EL (cell line): ENCODE measurements around the gene CCDC88B.
"Not testable (repeated sequence)": the region's sequence is repeated elsewhere in the genome, so short reads cannot be mapped to it uniquely, and the experiment has no call there.

Experiments
- DNase-seq: peaks from one replicate; pipeline ENCODE4 v3.0.0-alpha.2; 2016

The CCDC88B gene

DNA sequence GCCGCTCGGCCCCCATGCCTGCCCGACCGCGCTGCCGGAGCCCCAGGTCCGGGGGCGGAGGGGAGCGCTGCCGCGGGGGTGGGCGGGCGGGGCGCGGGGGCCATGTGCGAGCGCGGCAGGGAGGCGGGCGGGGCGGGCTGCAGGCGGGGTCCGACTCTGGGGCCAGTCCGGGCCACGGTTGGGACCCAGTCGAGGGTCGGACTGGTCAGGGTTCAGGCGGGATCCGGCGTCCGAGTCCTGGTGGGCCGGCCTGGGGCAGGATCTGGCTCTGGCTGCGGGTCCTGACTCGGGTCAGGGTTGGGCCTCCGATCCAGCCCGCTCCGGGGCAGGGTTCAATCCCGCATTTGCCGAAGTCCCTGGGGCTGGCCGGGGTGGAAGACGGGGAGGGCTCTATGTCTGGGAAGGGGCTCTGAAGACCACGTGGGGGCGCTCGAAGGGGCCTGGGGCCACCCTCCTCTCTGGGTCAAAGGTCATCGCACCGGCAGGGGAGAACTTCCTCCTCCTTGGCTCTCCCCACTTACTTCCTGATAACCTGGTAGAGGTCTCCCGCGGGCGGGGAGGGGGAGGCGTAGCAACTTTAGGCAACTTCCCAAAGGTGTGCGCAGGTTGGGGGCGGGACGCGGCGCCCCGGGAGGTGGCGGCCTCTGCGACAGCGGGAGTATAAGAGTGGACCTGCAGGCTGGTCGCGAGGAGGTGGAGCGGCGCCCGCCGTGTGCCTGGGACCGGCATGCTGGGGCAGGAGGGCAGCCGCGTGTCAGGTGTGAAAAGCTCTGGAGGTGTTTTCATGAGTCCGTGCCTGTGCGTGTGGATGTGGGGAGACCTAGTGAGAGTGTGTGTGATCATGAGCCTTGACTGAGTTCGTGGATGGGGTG, 34.1 kb upstream of the CCDC88B start:
- DNase-seq = peak; percentile 59

DNA sequence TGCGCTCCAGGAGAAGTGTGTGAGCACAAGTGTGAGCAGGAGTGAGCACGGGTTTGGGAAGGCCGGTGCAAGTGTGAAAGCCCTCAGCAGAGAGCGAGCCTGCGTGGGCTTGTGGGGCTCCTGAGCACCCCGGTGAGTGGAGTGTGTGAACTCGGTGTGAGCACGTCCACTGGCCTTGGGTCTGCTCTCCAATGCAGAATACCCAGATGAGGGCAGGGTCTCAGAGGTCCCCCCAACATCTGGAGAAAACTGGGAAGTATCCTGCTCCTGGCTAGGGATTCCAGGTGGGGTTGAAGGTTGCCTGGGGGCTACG, 33.5 kb upstream of the CCDC88B start:
- no peak for DNase-seq

DNA sequence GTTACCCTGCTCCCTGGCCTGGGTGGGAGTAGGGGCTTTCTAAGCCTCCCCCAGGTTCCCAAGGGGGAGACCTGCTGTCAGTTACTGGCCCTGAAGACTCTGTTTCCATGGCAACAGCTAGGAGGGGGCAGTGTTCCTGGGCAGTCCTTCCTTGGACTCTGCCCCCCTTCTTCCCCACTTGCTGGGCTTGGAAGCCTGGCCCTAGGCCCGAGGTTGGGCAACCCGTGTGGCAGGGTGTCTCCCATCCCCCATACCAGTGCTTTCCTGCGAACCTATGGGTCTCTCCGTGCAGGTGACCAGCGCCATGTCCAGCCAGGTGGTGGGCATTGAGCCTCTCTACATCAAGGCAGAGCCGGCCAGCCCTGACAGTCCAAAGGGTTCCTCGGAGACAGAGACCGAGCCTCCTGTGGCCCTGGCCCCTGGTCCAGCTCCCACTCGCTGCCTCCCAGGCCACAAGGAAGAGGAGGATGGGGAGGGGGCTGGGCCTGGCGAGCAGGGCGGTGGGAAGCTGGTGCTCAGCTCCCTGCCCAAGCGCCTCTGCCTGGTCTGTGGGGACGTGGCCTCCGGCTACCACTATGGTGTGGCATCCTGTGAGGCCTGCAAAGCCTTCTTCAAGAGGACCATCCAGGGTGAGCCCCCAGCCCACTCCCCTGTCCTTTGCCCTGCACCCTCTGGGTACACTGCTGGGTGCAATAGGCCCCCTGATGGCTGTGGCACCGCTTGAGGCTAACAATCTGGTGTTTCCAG, 33.0 kb upstream of the CCDC88B start:
- no peak for DNase-seq

DNA sequence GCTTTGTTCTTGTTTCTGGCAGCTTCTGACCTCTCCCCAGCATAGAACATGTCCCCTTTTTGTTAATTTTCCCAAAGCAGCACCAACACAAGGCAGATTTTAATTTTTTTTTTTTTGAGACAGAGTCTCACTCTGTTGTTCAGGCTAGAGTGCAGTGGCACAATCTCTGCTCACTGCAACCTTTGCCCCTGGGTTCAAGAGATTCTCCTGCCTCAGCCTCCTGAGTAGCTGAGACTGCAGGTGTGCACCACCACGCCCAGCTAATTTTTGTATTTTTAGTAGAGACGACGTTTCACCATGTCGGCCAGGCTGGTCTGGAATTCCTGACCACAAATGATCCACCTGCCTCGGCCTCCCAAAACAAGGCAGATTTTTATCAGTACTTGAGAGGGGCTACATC, 32.2 kb upstream of the CCDC88B start:
- DNase-seq = not testable (repeated sequence)

DNA sequence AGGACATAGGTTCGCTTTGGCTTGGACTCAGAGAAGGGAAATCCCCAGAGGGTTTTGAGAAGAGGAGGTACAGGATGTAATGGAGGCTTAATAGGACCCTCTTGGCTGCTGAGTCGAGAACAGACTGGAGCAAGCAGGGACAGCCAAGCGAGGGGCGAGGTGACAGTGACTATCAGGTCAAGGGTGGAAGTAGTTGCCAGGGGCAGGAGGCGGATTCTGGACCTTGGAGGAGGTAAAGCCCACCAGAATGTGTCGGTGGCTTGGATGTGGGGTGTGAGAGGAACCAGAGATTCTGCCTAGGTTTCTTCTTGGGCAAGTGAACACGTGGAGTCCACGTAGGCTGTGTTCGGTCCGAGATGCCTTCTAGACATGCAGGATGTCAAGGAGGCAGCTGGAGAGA, 27.1 kb upstream of the CCDC88B start:
- DNase-seq = no peak

DNA sequence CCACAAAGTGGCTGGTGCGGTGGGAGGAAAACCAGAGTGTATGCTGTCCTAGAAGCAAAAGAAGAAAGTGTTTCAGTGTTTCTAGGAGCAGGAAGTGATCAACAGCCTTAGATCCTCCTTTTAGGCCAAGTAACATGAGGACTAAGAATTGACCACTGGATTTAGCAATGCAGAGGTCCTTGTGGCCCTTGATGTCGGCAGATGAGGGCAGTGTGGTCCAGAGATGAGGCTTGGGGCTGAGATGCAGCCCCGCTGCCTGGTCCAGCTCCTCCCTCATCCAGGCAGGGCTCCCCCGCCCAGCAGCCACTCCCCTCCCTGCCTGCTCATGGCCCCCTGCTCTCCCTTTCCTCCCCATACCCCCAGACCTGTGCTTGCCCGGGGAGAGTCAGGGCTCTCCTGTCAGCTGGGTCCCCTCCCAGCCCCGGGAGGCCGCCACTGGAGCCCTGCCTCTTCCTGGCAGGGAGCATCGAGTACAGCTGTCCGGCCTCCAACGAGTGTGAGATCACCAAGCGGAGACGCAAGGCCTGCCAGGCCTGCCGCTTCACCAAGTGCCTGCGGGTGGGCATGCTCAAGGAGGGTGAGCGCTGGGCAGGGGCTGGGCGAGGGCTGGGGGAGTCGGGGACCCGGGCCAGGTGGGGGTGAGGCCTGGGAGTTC, 26.4 kb upstream of the CCDC88B start:
- no peak for DNase-seq

DNA sequence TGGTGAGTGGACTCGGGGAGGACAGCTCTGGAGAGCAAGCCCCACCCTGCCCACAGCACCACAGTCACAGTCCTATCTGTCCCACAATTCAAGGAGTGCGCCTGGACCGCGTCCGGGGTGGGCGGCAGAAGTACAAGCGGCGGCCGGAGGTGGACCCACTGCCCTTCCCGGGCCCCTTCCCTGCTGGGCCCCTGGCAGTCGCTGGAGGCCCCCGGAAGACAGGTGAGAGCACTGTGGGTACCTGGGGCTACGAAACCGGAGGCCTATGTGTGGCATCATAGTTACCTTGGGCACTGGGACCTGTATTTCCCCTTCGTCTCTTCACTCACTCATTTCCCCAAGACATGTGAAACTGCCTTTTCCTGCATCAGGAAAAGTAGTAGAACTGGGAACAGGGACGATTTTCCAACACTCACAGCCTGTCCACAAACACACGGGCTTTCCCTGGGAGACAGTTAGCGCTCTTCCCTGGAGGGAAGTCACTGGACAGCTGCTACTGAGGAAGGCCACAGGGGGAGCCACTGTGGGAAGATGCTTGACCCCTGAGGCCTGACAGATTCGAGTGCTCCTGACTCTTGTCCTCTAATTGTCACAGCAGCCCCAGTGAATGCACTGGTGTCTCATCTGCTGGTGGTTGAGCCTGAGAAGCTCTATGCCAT, 25.7 kb upstream of the CCDC88B start:
- DNase-seq = no peak

DNA sequence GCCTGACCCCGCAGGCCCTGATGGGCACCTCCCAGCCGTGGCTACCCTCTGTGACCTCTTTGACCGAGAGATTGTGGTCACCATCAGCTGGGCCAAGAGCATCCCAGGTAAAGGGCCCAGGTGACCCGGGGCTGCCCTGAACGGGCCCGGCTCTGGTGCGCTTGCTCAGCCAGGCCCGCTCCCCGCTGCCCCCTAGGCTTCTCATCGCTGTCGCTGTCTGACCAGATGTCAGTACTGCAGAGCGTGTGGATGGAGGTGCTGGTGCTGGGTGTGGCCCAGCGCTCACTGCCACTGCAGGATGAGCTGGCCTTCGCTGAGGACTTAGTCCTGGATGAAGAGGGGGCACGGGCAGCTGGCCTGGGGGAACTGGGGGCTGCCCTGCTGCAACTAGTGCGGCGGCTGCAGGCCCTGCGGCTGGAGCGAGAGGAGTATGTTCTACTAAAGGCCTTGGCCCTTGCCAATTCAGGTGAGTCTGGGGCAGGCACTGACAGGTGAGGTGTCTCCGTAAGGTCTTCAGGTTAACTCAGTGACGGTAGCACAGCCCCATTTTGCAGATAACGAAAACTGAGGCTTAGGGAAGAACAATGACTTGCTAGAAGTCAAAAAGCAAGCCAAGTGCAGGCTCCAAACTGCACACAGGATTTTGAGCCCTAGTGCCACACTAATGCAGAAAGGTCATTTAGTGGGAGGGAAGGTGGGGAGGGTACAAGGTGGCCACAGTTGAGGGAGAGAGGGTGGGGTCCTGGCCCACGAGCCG, 25.0 kb upstream of the CCDC88B start:
- no peak for DNase-seq

DNA sequence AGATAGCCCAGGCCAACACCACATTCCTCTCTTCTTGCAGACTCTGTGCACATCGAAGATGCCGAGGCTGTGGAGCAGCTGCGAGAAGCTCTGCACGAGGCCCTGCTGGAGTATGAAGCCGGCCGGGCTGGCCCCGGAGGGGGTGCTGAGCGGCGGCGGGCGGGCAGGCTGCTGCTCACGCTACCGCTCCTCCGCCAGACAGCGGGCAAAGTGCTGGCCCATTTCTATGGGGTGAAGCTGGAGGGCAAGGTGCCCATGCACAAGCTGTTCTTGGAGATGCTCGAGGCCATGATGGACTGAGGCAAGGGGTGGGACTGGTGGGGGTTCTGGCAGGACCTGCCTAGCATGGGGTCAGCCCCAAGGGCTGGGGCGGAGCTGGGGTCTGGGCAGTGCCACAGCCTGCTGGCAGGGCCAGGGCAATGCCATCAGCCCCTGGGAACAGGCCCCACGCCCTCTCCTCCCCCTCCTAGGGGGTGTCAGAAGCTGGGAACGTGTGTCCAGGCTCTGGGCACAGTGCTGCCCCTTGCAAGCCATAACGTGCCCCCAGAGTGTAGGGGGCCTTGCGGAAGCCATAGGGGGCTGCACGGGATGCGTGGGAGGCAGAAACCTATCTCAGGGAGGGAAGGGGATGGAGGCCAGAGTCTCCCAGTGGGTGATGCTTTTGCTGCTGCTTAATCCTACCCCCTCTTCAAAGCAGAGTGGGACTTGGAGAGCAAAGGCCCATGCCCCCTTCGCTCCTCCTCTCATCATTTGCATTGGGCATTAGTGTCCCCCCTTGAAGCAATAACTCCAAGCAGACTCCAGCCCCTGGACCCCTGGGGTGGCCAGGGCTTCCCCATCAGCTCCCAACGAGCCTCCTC, 24.1 kb upstream of the CCDC88B start:
- DNase-seq = not testable (repeated sequence)

DNA sequence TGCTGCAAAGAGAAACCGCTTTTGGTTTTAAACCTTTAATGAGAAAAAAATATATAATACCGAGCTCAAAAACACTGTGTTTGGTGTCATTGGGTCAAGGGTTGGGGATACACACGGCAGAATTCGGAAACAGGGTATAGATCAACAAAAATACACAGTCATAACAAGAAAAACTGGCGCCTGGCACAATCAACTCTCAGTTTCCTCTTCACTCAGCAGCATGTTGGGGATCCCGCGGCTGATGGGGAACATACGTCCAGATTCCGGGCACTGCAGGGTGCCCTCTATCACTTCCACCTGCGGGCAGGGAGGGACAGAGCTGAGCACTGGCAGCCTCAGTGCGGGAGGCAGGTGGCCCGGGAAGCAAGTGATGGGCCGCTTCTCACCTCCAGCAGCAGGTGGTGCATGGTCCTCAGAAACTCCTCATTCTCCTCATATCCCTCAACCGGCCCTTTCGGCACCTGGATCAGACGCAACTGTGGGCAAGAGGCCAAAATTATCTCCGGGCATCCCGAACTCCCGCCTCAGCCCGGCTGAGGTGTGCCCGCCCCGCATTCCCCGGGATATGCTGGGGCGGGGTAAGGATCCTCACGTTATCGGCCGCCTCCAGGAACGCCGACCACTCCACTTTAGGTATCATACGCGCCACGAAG, 23.2 kb upstream of the CCDC88B start:
- DNase-seq = no peak

DNA sequence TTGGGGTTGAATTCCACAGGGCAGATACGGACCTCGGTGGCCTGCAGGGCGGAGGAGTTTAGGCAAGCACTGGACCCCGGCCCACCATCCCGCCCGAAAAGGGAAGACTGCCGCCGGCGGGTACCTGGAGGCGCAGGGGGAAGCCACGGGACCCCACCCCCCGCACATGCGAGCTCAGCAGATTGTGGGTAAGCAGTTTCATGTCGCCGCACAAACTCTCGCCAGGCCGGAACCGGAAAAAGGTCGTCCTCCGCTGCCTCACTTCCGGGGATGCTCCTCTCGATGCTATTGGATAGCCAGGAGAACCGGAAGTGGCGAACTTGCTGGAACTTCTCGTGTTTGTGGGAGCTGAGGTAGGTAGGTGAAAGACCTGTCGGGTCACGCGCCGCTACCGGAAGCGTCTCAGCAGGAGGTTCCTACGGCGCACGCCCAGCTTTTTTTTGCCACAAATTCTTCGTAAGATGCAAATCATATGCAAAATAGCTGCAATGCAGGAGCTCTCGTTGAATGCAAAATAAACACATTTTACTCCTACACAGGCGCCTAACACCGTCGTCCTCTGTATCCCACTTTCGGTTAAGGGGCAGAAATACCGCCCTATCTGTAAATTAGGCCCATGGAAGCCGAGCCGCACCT, 22.6 kb upstream of the CCDC88B start, which contains the start of gene TRMT112:
Gene TRMT112 (minus strand): TSS at position 235 of the 636 bp plus-strand sequence. CDS start 33 bp downstream, at position 202.
- DNase-seq = peak; percentile 97

DNA sequence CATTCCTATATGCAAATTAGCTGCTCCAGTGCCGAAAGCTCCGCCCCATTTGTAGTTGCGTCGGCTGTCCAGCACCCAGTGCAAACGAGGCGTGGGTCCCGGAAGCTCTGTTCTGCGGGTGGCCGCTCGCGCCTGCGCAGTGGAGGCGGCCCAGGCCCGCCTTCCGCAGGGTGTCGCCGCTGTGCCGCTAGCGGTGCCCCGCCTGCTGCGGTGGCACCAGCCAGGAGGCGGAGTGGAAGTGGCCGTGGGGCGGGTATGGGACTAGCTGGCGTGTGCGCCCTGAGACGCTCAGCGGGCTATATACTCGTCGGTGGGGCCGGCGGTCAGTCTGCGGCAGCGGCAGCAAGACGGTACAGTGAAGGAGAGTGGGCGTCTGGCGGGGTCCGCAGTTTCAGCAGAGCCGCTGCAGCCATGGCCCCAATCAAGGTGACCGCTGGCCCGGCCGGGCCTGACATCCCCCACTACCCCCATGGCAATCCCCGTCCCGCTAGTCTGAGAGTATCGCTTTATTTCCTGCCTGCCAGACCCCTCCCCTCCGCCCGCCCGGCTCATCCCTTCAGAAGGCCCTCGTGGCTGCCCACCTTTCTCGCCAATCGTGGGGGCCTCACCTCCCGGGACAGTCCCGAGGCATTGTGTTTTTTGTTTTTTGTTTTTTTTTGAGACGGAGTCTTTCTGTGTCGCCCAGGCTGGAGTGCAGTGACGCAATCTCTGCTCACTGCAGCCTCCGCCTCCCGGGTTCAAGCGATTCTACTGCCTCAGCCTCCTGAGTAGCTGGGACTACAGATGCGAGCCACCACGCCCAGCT, 21.8 kb upstream of the CCDC88B start, which contains the start of gene PRDX5:
Gene PRDX5 (plus strand): TSS at position 161 of the 805 bp plus-strand sequence. CDS start 95 bp downstream, at position 256.
- peak; percentile 97 for DNase-seq

DNA sequence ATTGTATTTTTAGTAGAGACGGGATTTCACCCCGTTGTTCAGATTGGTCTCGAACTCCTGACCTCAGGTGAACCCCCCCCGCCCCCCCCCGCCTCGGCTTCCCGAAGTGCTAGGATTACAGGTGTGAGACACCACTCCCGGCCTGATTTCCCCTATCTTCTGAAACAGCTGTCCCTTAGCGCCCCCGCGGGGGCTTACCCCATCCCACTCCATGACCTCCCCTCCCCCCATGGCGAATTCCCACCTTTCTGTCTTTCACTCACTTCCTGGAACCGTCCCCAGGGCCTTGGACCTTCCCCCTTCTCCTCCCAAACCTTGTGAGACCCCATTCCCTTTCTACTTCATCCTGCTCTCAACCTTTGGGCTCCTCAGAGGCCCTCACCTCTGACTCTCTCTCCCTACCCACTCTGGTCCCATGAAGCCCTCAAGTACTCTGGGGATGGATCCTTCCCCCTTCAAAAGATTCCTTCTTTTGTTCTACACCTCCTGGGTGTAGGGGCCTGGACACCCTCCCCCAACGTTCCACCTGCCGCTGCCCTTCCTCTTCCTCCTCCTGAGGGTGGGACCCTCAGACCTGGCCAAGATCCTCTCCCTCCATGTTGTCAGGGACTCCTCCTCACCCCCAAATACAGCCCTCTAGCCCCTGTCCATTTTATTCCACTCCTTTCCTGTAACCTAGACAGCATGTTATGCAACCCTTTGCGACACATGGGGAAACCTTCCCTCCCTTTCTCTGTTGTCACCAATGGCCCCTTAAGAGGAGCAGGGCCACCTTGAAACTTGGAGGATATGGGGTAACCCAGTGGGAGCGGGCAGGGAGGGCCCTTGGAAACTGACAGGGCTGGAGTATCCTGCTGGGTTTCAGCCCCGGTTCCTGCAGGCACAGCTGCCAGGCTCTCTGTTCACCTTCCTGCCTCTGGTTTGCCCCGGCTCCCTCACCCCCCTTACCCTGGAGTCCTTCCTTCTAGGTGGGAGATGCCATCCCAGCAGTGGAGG, 20.9 kb upstream of the CCDC88B start:
- DNase-seq = no peak

DNA sequence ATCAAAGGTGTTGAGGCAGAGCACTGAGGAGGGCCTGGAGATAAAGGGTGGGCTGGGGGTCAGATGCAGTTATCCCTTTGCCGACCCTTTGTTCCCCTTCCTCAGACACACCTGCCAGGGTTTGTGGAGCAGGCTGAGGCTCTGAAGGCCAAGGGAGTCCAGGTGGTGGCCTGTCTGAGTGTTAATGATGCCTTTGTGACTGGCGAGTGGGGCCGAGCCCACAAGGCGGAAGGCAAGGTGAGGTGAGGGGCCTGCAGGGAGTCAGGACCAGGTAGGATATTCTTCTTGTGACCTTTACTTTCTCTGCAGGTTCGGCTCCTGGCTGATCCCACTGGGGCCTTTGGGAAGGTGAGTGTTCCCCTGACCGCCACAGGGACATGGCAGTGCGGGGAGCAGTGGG, 19.4 kb upstream of the CCDC88B start:
- DNase-seq = no peak

DNA sequence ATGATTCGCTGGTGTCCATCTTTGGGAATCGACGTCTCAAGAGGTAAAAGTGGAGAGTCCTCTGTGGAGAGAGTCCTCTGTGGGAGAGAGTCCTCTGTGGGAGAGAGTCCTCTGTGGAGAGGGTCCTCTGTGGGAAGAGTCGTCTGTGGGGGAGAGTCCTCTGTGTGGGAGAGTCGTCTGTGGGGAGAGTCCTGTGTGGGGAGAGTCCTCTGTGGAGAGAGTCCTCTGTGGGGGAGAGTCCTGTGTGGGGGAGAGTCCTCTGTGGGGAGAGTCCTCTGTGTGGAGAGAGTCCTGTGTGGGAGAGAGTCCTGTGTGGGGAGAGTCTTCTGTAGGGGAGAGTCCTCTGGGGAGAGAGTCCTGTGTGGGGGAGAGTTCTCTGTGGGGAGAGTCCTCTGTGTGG, 19.0 kb upstream of the CCDC88B start:
- no peak for DNase-seq

DNA sequence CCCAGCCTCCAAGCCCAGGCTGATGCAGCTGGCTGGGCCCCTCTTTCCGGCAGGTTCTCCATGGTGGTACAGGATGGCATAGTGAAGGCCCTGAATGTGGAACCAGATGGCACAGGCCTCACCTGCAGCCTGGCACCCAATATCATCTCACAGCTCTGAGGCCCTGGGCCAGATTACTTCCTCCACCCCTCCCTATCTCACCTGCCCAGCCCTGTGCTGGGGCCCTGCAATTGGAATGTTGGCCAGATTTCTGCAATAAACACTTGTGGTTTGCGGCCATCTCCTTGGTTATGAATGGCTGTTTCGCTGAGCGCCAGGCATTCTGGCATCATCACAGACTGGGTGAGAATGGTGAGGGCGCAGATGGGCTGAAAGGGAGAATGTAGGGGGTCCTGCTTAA, 18.5 kb upstream of the CCDC88B start:
- DNase-seq = no peak

DNA sequence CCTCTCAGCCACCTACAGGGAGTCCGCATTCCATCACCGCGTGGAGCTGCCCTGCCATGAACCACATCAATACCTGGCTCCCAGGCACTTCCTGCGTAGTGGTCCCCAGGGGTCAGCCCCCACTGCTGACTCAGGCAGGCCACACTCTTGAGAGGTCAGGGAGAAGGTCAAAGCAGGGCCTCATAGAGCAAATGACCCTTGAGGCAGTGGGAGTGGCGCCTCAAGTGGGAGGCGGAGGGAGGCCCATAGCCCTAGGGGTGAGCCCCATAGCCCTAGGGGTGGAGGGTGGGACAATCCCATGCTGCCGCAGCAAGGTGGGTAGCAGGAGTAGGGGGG, 17.1 kb upstream of the CCDC88B start:
- DNase-seq = no peak

DNA sequence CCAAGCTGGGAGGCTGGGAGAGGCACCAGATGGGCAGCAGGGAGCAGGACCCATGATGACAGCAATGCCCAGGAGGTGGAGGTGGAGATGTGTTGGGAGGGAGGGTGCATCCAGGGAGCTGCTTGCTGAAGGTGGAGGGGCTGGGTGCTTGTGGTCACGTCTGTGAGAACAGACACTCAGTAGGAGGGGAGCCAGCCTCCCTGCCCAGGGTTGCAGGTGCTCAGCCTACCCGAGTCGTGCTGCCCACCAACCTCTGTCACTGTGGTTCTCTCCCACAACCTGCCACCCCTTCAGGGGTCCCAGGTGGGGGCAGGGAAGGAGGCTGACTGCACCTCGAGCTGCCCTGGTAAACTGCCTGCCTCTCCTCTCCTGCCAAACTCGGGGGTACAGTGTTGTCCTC, 16.6 kb upstream of the CCDC88B start:
- no peak for DNase-seq
